Naive thymus-derived CD4-positive, alpha-beta T cell (primary cell): Measurements from ENCODE around the gene PXN. TPM values are rescaled to one million over a fixed set of nuclear protein-coding genes. Genes with fewer than 3 reads are reported as not detected.
A peak's percentile ranks its signal among the peaks of the same experiment; 100 is the strongest.

Experiments used
- ATAC-seq: fragments of 150-1000 bp; cut with Tn5 transposase; 2 replicates; pipeline ENCODE4 v1.10.0; 2021; ENCODE audit warnings: mild to moderate bottlenecking, moderate library complexity
- CTCF ChIA-PET: fragments of 350-600 bp; sonication (Branson Sonifier 250); formaldehyde crosslinking; loops from one replicate; lab custom pipeline; 2021; ENCODE audit warnings: antibody characterized with exemption; lab: Charles Lee
- POLR2A ChIA-PET: fragments of 350-600 bp; sonication (Branson Sonifier 250); formaldehyde crosslinking; loops from one replicate; lab custom pipeline; 2021; ENCODE audit warnings: antibody characterized with exemption, inconsistent platforms; lab: Charles Lee
- DNase-seq, 9 donors: peaks; one replicate each; pipeline versions ENCODE4 v3.0.0 to v3.0.0-alpha.2; 2020 to 2022; ENCODE audit warnings: mixed read lengths in 1 of 9
- H3K27ac ChIP-seq: one replicate; pipeline ENCODE4 v1.7.0; 2013; ENCODE audit warnings: mild to moderate bottlenecking, low read depth, low read length, moderate library complexity
- H3K27me3 ChIP-seq, 2 donors: one replicate each; pipeline ENCODE4 v1.7.0; 2013; ENCODE audit warnings: low read length in 2 of 2, mild to moderate bottlenecking in 2 of 2, moderate library complexity in 2 of 2; ENCODE audit not compliant: control insufficient read depth in 2 of 2, insufficient read depth in 2 of 2
- H3K36me3 ChIP-seq, 3 experiments: 1 replicate in 2 of 3; 2 replicates in 1 of 3; pipeline ENCODE4 v1.7.0; 2013; ENCODE audit warnings: low read length in 3 of 3, mild to moderate bottlenecking in 3 of 3, moderate library complexity in 1 of 3; ENCODE audit not compliant: insufficient read depth in 3 of 3, control insufficient read depth in 2 of 3
- H3K4me1 ChIP-seq, 2 donors: one replicate each; pipeline ENCODE4 v1.7.0; 2013; ENCODE audit warnings: low read length in 2 of 2, mild to moderate bottlenecking in 2 of 2, moderate library complexity in 1 of 2; ENCODE audit not compliant: control insufficient read depth in 2 of 2, insufficient read depth in 2 of 2
- H3K4me3 ChIP-seq: 2 replicates; pipeline ENCODE4 v1.7.0; 2013; ENCODE audit warnings: mild to moderate bottlenecking, low read length
- H3K9me3 ChIP-seq, 3 experiments: 1 replicate in 2 of 3; 2 replicates in 1 of 3; pipeline ENCODE4 v1.7.0; 2013; ENCODE audit warnings: low read length in 3 of 3; ENCODE audit not compliant: control insufficient read depth in 2 of 3
- H3K27ac Mint-ChIP-seq, 9 donors: one replicate each; pipeline ENCODE4 v1.8.0; 2020 to 2022; ENCODE audit warnings: mixed read lengths in 9 of 9, mild to moderate bottlenecking in 8 of 9, moderate library complexity in 5 of 9, inconsistent platforms in 2 of 9
- H3K27me3 Mint-ChIP-seq, 5 donors: one replicate each; pipeline ENCODE4 v1.8.0; 2021 to 2022; ENCODE audit warnings: mixed read lengths in 5 of 5, mild to moderate bottlenecking in 1 of 5
- H3K36me3 Mint-ChIP-seq, 5 donors: one replicate each; pipeline ENCODE4 v1.8.0; 2020 to 2022; ENCODE audit warnings: mixed read lengths in 5 of 5, mild to moderate bottlenecking in 3 of 5, inconsistent platforms in 1 of 5
- H3K4me1 Mint-ChIP-seq, 7 donors: one replicate each; pipeline ENCODE4 v1.8.0; 2020 to 2022; ENCODE audit warnings: mixed read lengths in 7 of 7, mild to moderate bottlenecking in 3 of 7, inconsistent platforms in 1 of 7
- H3K4me3 Mint-ChIP-seq, 10 donors: one replicate each; pipeline ENCODE4 v1.8.0; 2020 to 2022; ENCODE audit warnings: mild to moderate bottlenecking in 10 of 10, mixed read lengths in 10 of 10, moderate library complexity in 6 of 10, inconsistent platforms in 2 of 10
- H3K9me3 Mint-ChIP-seq, 11 donors: one replicate each; pipeline ENCODE4 v1.8.0; 2020 to 2022; ENCODE audit warnings: mixed read lengths in 11 of 11, mild to moderate bottlenecking in 4 of 11, inconsistent platforms in 1 of 11, moderate library complexity in 1 of 11
- intact Hi-C, 2 donors: fragments of 100-400 bp; cut with micrococcal nuclease; formaldehyde crosslinking; loops; one replicate each; pipeline ENCODE4 v1.15.1; 2023
- polyA plus RNA-seq, 2 donors: library from polyadenylated mRNA; unstranded; fragments of 300-500 nt; fragmentation: Illumina TruSeq; gene quantifications; one replicate each; pipeline ENCODE4 v1.2.3, GENCODE V29; 2021
- total RNA-seq, 6 experiments: library from RNA in 5 of 6; stranded (reverse) in 5 of 6; gene quantifications; 1 replicate in 5 of 6; 2 replicates in 1 of 6; pipeline ENCODE4 v1.2.3 and lab custom pipeline; 2021 to 2026

PXN gene
- total and polyA plus RNA-seq, 7 experiments from 2014 or later, result 84.3 to 202 (median 114) TPM

- H3K4me1 Mint-ChIP-seq, result peaks cover 24 to 43% (median 40%) of the 10 kb centered on the region in 7 donors
- POLR2A ChIA-PET, result interaction anchor here (1.2 to 9.6 kb wide), 6 partner anchors 28 to 68 kb away, joined by 3 to 205 read pairs (median 9); partner anchors contain the start of genes RNU4-1 and RNU4-2
Measured at GRCh38 chr12:120223458-120224303, 41.8 kb downstream of the PXN start.

GRCh38 chr12:120222288-120222832 lies 43.2 kb downstream of the PXN start:
- intact Hi-C loops, result no loop called here
- H3K4me1 Mint-ChIP-seq, result peaks cover 12 to 32% (median 27%) of the 10 kb centered on the region in 7 donors
- Histone ChIP-seq H3K9me3 (no peaks in the 10 kb centered on the region), H3K27ac (peak overlapping the region; percentile 4), H3K27me3 (no peaks in the 10 kb centered on the region), H3K36me3 (peaks cover 39 to 84% (median 40%) of the 10 kb centered on the region in 3 experiments), H3K4me1 (peaks cover 13 to 19% of the 10 kb centered on the region in 2 donors), H3K4me3 (no peak overlapping the region)
- DNase-seq, result no peak
- no peak overlapping the region for H3K4me3 Mint-ChIP-seq
- no peaks in the 10 kb centered on the region for H3K27me3 Mint-ChIP-seq
- ChIA-PET CTCF (no interaction called here), POLR2A (interaction anchor here (1.3 to 3.5 kb wide), 4 partner anchors 21 to 69 kb away, joined by 3 to 12 read pairs (median 6); partner anchors contain the start of genes RNU4-2 and RPLP0)
- no peaks in the 10 kb centered on the region for H3K9me3 Mint-ChIP-seq
- no peak for ATAC-seq
- H3K36me3 Mint-ChIP-seq, result peaks cover 0 to 16% (median 0%) of the 10 kb centered on the region in 5 donors
- H3K27ac Mint-ChIP-seq, result peak overlapping the region in 3 of 9 donors; percentile 9 to 69 (median 56)

More at GRCh38 chr12:120223458-120224303, 41.8 kb downstream of the PXN start:
- no peak for ATAC-seq
- no peaks in the 10 kb centered on the region for H3K9me3 Mint-ChIP-seq
- peaks cover 0 to 14% (median 0%) of the 10 kb centered on the region in 5 donors for H3K36me3 Mint-ChIP-seq
- H3K27me3 ChIP-seq, result no peaks in the 10 kb centered on the region
- no peaks in the 10 kb centered on the region for H3K9me3 ChIP-seq
- H3K36me3 ChIP-seq, result peaks cover 35 to 75% (median 37%) of the 10 kb centered on the region in 3 experiments
- intact Hi-C loops, result no loop called here
- H3K4me1 ChIP-seq, result peaks cover 22 to 29% of the 10 kb centered on the region in 2 donors
- H3K4me3 Mint-ChIP-seq, result no peak overlapping the region
- DNase-seq, result no peak
- H3K27me3 Mint-ChIP-seq, result no peaks in the 10 kb centered on the region
- H3K27ac Mint-ChIP-seq, result peak overlapping the region in 6 of 9 donors; percentile 8 to 87 (median 60)
- peak overlapping the region; percentile 11 for H3K27ac ChIP-seq
- CTCF ChIA-PET, result interaction anchor here (0.6 kb wide), 2 partner anchors 158 to 895 kb away, joined by 3 read pairs; no protein-coding TSS in a partner anchor
- H3K4me3 ChIP-seq, result no peak overlapping the region

GRCh38 chr12:120221576-120221900 lies 44.0 kb downstream of the PXN start:
- Histone ChIP-seq H3K27ac (no peak overlapping the region), H3K36me3 (peaks cover 35 to 87% (median 40%) of the 10 kb centered on the region in 3 experiments), H3K4me1 (peaks cover 10 to 17% of the 10 kb centered on the region in 2 donors), H3K9me3 (no peaks in the 10 kb centered on the region), H3K27me3 (no peaks in the 10 kb centered on the region), H3K4me3 (no peak overlapping the region)
- Mint-ChIP-seq H3K4me1 (peaks cover 12 to 25% (median 20%) of the 10 kb centered on the region in 7 donors), H3K27ac (no peak overlapping the region), H3K36me3 (peaks cover 0 to 16% (median 0%) of the 10 kb centered on the region in 5 donors), H3K4me3 (no peak overlapping the region), H3K9me3 (no peaks in the 10 kb centered on the region), H3K27me3 (no peaks in the 10 kb centered on the region)
- CTCF ChIA-PET, result interaction anchor here (1.6 kb wide), 1 partner anchor 28 kb away, joined by 7 read pairs; no protein-coding TSS in a partner anchor
- DNase-seq, result no peak
- ATAC-seq, result no peak
- POLR2A ChIA-PET, result interaction anchor here (1.3 to 3.5 kb wide), 4 partner anchors 20 to 70 kb away, joined by 3 to 12 read pairs (median 6); partner anchors contain the start of genes RNU4-2 and RPLP0
- intact Hi-C loops, result no loop called here

GRCh38 chr12:120220838-120221575 lies 44.5 kb downstream of the PXN start:
- H3K9me3 Mint-ChIP-seq, result no peaks in the 10 kb centered on the region

GRCh38 chr12:120218680-120219606 lies 46.6 kb downstream of the PXN start:
- intact Hi-C loops, result no loop called here
- Mint-ChIP-seq H3K4me3 (no peak overlapping the region), H3K4me1 (peaks cover 0 to 10% (median 0%) of the 10 kb centered on the region in 7 donors), H3K36me3 (peaks cover 0 to 26% (median 0%) of the 10 kb centered on the region in 5 donors), H3K27ac (peak overlapping the region in 1 of 9 donors; percentile 12), H3K27me3 (no peaks in the 10 kb centered on the region), H3K9me3 (no peaks in the 10 kb centered on the region)
- no peak for DNase-seq
- CTCF ChIA-PET, result interaction anchor here (1.3 kb wide), 2 partner anchors 9 kb away, joined by 3 to 5 read pairs; no protein-coding TSS in a partner anchor
- POLR2A ChIA-PET, result interaction anchor here (1.0 to 3.5 kb wide), 3 partner anchors 17 to 73 kb away, joined by 3 to 10 read pairs (median 8); partner anchors contain the start of genes RNU4-1, RNU4-2 and RPLP0
- no peak for ATAC-seq
- Histone ChIP-seq H3K4me3 (no peak overlapping the region), H3K4me1 (no peaks in the 10 kb centered on the region), H3K27ac (no peak overlapping the region), H3K9me3 (no peaks in the 10 kb centered on the region), H3K27me3 (no peaks in the 10 kb centered on the region), H3K36me3 (peaks cover 33 to 96% (median 40%) of the 10 kb centered on the region in 3 experiments)

More at GRCh38 chr12:120220838-120221575, 44.5 kb downstream of the PXN start:
- Histone ChIP-seq H3K4me1 (peaks cover 5 to 12% of the 10 kb centered on the region in 2 donors), H3K27me3 (no peaks in the 10 kb centered on the region), H3K27ac (no peak overlapping the region), H3K9me3 (no peaks in the 10 kb centered on the region), H3K36me3 (peaks cover 30 to 87% (median 40%) of the 10 kb centered on the region in 3 experiments), H3K4me3 (no peak overlapping the region)
- peaks cover 9 to 21% (median 15%) of the 10 kb centered on the region in 7 donors for H3K4me1 Mint-ChIP-seq
- ATAC-seq, result no peak
- ChIA-PET POLR2A (interaction anchor here (2.4 to 3.5 kb wide), 2 partner anchors 20 to 71 kb away, joined by 10 to 12 read pairs; partner anchors contain the start of genes RNU4-2 and RPLP0), CTCF (interaction anchor here (1.6 kb wide), 1 partner anchor 28 kb away, joined by 7 read pairs; no protein-coding TSS in a partner anchor)
- intact Hi-C loops, result no loop called here
- H3K36me3 Mint-ChIP-seq, result peaks cover 0 to 18% (median 0%) of the 10 kb centered on the region in 5 donors
- H3K4me3 Mint-ChIP-seq, result no peak overlapping the region
- H3K27ac Mint-ChIP-seq, result peak overlapping the region in 2 of 9 donors; percentile 32 to 39
- H3K27me3 Mint-ChIP-seq, result no peaks in the 10 kb centered on the region
- DNase-seq, result no peak
